K562 (cell line): ENCODE measurements around the gene AUNIP. TPM values are rescaled to one million over a fixed set of nuclear protein-coding genes. Genes with fewer than 3 reads are reported as not detected.
A peak's percentile ranks its signal among the peaks of the same experiment; 100 is the strongest.

Experiments used
- ATAC-seq: fragments of 200-7000 bp; cut with Tn5 transposase; 3 replicates; pipeline ENCODE4 v1.9.1; 2020; ENCODE audit warnings: moderate library complexity
- BruUV-seq: library from RNA; stranded (reverse); fragments of 400-500 nt; replicated peaks from 2 replicates; lab custom pipeline; 2021; lab: Mats Ljungman, UMichigan
- CTCF ChIA-PET: fragments of 300-600 bp; formaldehyde crosslinking; extraction: SDS; loops from one replicate; lab custom pipeline; 2021; ENCODE audit warnings: low intra/inter-chr PET ratio; lab: Yijun Ruan, JAX
- POLR2A ChIA-PET: fragments of 300-600, 350-650 bp; sonication (Branson Sonifier 250); formaldehyde crosslinking; extraction: SDS; loops from one replicate; lab custom pipeline; 2021; ENCODE audit warnings: antibody characterized with exemption, inconsistent platforms; lab: Yijun Ruan, JAX
- DNase-seq, 4 experiments: peaks; one replicate each; pipeline versions ENCODE4 v3.0.0 to v3.0.0-alpha.2; 2011 to 2018; ENCODE audit warnings: low spot score in 3 of 4, mixed read lengths in 3 of 4; ENCODE audit errors: extremely low read depth in 1 of 4
- FAIRE-seq: peaks from 2 replicates; lab custom pipeline; 2011; peaks lifted over from hg19 to GRCh38; lab: Jason Lieb, UNC
- H2AFZ ChIP-seq: 2 replicates; pipeline ENCODE4 v1.6.0; 2011; ENCODE audit warnings: low read depth, low read length, control low read depth, inconsistent platforms
- H3K27ac ChIP-seq: fragments of 200-600 bp; 3 replicates; pipeline ENCODE4 v1.8.0; 2011; ENCODE audit warnings: low read depth, mild to moderate bottlenecking, control low read depth, inconsistent platforms, low read length, moderate library complexity, mixed read lengths; ENCODE audit errors: extremely low read depth
- H3K27me3 ChIP-seq, 2 experiments: fragments of 300-600 bp in 1 of 2; 2 replicates in 1 of 2; 3 replicates in 1 of 2; pipeline versions ENCODE4 v1.6.0 to v1.8.0; 2011; ENCODE audit warnings: inconsistent platforms in 2 of 2, low read length in 2 of 2, mild to moderate bottlenecking in 1 of 2, mixed read lengths in 1 of 2, moderate library complexity in 1 of 2; ENCODE audit not compliant: control insufficient read depth in 2 of 2, insufficient read depth in 2 of 2
- H3K36me3 ChIP-seq: fragments of 300-600 bp; 3 replicates; pipeline ENCODE4 v1.8.0; 2011; ENCODE audit warnings: mild to moderate bottlenecking, low read length, inconsistent platforms; ENCODE audit not compliant: control insufficient read depth, insufficient read depth
- H3K4me1 ChIP-seq, 2 experiments: fragments of 200-600 bp in 1 of 2; replicated peaks in 1 of 2; 2 replicates in 1 of 2; 3 replicates in 1 of 2; pipeline versions ENCODE4 v1.5.1 to v1.8.0; 2011; ENCODE audit warnings: inconsistent platforms in 2 of 2, low read length in 2 of 2, mild to moderate bottlenecking in 1 of 2, mixed read lengths in 1 of 2, moderate library complexity in 1 of 2; ENCODE audit not compliant: control insufficient read depth in 2 of 2, insufficient read depth in 2 of 2
- H3K4me2 ChIP-seq: 2 replicates; pipeline ENCODE4 v1.6.1; 2011; ENCODE audit warnings: low read length, control low read depth, inconsistent platforms, mixed read lengths; ENCODE audit not compliant: insufficient read depth
- H3K4me3 ChIP-seq: fragments of 200-600 bp; sonication (generic), shearing (Covaris generic); 2 replicates; pipeline ENCODE4 v1.5.1; 2016; ENCODE audit warnings: control low read depth, inconsistent platforms
- H3K79me2 ChIP-seq: fragments of 200-600 bp; 3 replicates; pipeline ENCODE4 v1.8.0; 2011; ENCODE audit warnings: low read length, inconsistent platforms; ENCODE audit not compliant: control insufficient read depth, insufficient read depth
- H3K9ac ChIP-seq, 2 experiments: 2 replicates each; pipeline versions ENCODE4 v1.6.0 to v1.6.1; 2011; ENCODE audit warnings: low read depth in 2 of 2, low read length in 2 of 2, control low read depth in 1 of 2, inconsistent platforms in 1 of 2, mild to moderate bottlenecking in 1 of 2, mixed read lengths in 1 of 2; ENCODE audit not compliant: insufficient read depth in 1 of 2
- H3K9me1 ChIP-seq: one replicate; pipeline ENCODE4 v1.6.0; 2011; ENCODE audit warnings: inconsistent platforms, mild to moderate bottlenecking, low read length, moderate library complexity; ENCODE audit not compliant: control insufficient read depth, insufficient read depth
- H3K9me3 ChIP-seq: replicated peaks from 2 replicates; pipeline ENCODE4 v1.5.1; 2011; ENCODE audit warnings: low read depth, low read length, inconsistent platforms; ENCODE audit not compliant: control insufficient read depth, insufficient read depth
- H4K20me1 ChIP-seq: replicated peaks from 2 replicates; pipeline ENCODE4 v1.6.1; 2011; ENCODE audit warnings: low read length, inconsistent platforms, mixed read lengths; ENCODE audit not compliant: control insufficient read depth, insufficient read depth
- ARID2 ChIP-seq: fragments of 450-650 bp; IDR thresholded peaks from 2 replicates; pipeline ENCODE4 v1.6.1; 2017; ENCODE audit warnings: antibody characterized with exemption, mild to moderate bottlenecking
- CCAR2 ChIP-seq: fragments of 200-400 bp; formaldehyde crosslinking; IDR thresholded peaks from 2 replicates; pipeline ENCODE4 v1.6.1; 2017; ENCODE audit warnings: mild to moderate bottlenecking, low read depth, low read length
- IFI16 ChIP-seq: fragments of 250-450 bp; sonication (Bioruptor Pico); IDR thresholded peaks from 2 replicates; pipeline ENCODE4 v2.1.2; 2022; ENCODE audit warnings: mild to moderate bottlenecking, inconsistent platforms
- LEF1 ChIP-seq: fragments of 450-650 bp; IDR thresholded peaks from 2 replicates; pipeline ENCODE4 v1.6.1; 2016; ENCODE audit warnings: mild to moderate bottlenecking
- NFE2L1 ChIP-seq: fragments of 450-650 bp; IDR thresholded peaks from 2 replicates; pipeline ENCODE4 v1.6.1; 2016; ENCODE audit warnings: missing genetic modification characterization, low read depth, mild to moderate bottlenecking, missing compliant biosample characterization, moderate library complexity, borderline replicate concordance
- NR4A1 ChIP-seq, 2 experiments: fragments of 250-450 bp in 1 of 2; fragments of 450-650 bp in 1 of 2; sonication (Bioruptor Pico) in 1 of 2; IDR thresholded peaks; 2 replicates each; pipeline versions ENCODE4 v1.4.0 to v1.6.1; 2016 to 2020; ENCODE audit warnings: mild to moderate bottlenecking in 2 of 2, missing compliant biosample characterization in 1 of 2, missing genetic modification characterization in 1 of 2, moderate library complexity in 1 of 2
- RBM34 ChIP-seq: fragments of 200-400 bp; formaldehyde crosslinking; IDR thresholded peaks from 2 replicates; pipeline ENCODE4 v1.6.1; 2018; ENCODE audit warnings: low read length, borderline replicate concordance; ENCODE audit not compliant: insufficient read depth
- SMC3 ChIP-seq: conservative IDR thresholded peaks from 2 replicates; pipeline ENCODE4 v1.6.1; 2011; ENCODE audit warnings: low read depth, low read length, improper control_type of control experiment; ENCODE audit not compliant: insufficient read depth
- SUPT5H ChIP-seq: fragments of 450-650 bp; IDR thresholded peaks from 2 replicates; pipeline ENCODE4 v1.6.1; 2016
- ZNF354B ChIP-seq: fragments of 250-450 bp; sonication (Bioruptor Pico); IDR thresholded peaks from 2 replicates; pipeline ENCODE4 v1.4.0; 2020
- ZNF445 ChIP-seq: fragments of 250-450 bp; sonication (Bioruptor Pico); IDR thresholded peaks from 2 replicates; pipeline ENCODE4 v1.4.0; 2020; ENCODE audit warnings: low read depth, mild to moderate bottlenecking, moderate library complexity
- WGBS: fragments of 100-300 bp; shearing (Covaris generic); methylation state at CpG from one replicate; pipeline ENCODE4 v1.1.6; 2016; ENCODE audit warnings: low coverage, mixed read lengths; ENCODE audit not compliant: insufficient coverage; ENCODE audit errors: missing lambda C conversion rate; 5-methylcytosine and 5-hydroxymethylcytosine counted together
- in situ Hi-C: fragments of 300-500 bp; cut with MboI; formaldehyde crosslinking; loops from 4 replicates; pipeline ENCODE4 v1.15.0; 2018; ENCODE audit warnings: inconsistent platforms, mixed read lengths
- intact Hi-C: fragments of 100-400 bp; cut with micrococcal nuclease; formaldehyde crosslinking; loops from 2 replicates; pipeline ENCODE4 v1.14.2; 2022
- polyA plus RNA-seq, 8 experiments: library from polyadenylated mRNA; depleted of rRNA in 4 of 8; stranded (reverse) in 5 of 8; unstranded in 3 of 8; fragments of >200 nt; fragmentation: Nextera tagmentation in 2 of 8; fragmentation: Illumina TruSeq in 1 of 8; extraction: Ambion mirVana in 2 of 8; extraction: Trizol in 1 of 8; gene quantifications; 2 replicates each; pipeline versions ENCODE4 v1.2.1 to v1.2.3, GENCODE V29; 2011 to 2014; ENCODE audit warnings: inconsistent platforms in 1 of 8, missing spikeins in 1 of 8
- total RNA-seq, 7 experiments: library from RNA; depleted of rRNA in 6 of 7; stranded (reverse); fragments of >200 nt in 6 of 7; fragmentation: Illumina TruSeq in 2 of 7; extraction: Trizol in 2 of 7; gene quantifications; 2 replicates each; pipeline versions ENCODE4 v1.2.1 to v1.2.3, GENCODE V29; 2011 to 2021; ENCODE audit warnings: low replicate concordance in 1 of 7
- TF ChIP-seq, protein P1 (sequence below): sonication (generic); formaldehyde crosslinking; IDR thresholded peaks from 2 replicates; pipeline ENCODE4 v1.8.1; 2023; ENCODE audit warnings: missing genetic modification reagents, mild to moderate bottlenecking, borderline replicate concordance

AUNIP gene
- total and polyA plus RNA-seq, 9 of the 15 experiments (the other 6 are each of a cell fraction or from before 2014, with no cell fraction given), result 12.1 to 53.8 (median 47.1) TPM

DNA sequence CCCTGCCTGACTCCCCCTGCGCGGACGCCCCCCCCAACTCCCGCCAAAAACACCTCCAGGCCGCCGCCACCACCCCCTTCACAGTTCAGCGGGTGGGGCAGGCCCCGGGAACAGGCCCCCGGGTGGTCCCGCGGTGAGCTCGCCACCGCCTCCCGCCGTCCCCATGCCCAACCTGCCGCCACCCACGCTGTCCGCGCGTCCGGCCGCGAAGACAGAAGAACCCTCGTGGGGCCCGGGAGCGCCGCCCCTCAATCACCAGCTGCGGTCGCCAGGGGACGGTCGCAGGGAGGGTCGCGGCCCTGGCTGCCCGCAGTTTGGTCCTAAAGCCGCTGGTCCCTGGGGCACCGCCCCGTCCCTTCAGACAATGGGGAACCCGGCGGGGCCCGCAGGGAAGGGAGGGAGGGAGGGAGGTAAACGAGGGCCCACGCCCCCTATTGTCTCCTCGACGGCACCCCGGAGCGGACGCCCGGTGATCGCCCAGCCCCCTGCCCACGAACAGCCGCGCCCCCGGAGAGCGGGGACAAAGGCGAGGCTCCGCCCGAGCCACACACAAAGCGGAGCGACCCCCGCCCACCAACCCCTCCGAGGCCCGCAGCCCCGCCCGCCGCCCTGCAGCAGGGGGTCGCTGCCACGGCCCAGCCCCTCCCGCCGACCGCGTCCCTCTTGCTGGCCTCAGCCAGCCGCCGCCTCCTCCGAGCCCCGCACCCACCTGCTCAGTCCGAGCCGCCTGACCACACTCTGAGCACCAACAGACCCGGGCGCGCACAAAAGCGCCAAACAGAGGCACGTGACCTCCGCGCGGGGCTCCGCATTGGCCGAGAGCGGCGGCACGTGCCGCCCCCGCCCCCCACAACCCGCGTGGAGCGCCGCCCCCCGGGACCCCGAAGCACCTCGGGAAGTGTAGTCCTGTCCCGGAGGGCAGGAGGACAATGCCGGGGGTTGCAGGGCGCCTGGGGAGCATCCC, 46.7 kb upstream of the AUNIP start, which contains the start of gene STMN1 (continued):
- TF ChIP-seq ZNF445 (CRISPR knock-in tag) (no peak), RBM34 (peak; percentile 90; the same call in 1 of the 2 replicates), NFE2L1 (tag) (no peak), ARID2 (no peak), ZNF354B (CRISPR knock-in tag) (no peak)

DNA sequence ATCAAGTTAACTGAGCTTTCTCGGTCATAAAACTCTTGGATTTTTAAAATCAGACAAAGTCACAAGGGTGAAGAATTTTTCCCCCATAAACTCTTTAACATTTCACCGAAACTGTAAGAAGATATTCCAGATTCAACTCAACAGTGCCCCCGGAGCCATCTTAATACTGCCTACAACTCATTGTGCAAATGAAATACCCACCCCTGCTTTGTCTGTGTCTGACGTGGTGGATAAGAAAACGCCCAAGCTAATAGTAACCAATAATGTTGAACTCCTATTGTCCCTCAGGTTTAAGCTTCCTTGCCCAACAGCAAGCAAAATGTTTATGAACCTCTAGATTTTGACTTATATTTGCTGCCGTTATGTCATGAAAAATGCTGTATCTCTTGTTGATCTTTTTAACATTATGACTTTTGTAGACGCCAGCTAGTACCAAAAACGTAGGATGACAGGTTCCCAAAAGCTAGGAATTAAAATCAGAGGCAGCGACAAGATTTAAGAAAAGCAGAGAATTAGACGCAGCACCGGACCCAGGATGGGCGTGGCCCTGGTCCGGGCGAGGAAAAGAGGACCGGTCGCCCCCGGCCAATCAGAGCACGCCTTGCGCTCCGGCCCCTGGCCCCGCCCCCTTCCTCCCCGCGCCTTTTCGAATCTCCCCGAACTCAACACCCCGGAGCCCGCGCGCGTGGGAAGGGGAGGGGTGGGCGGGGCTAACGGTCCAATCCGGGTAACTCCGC, 45.9 kb upstream of the AUNIP start:
- TSS peak; percentile 37 for BruUV-seq
- no peaks in the 10 kb centered on the region for H3K9me3 ChIP-seq
- H3K36me3 ChIP-seq, result peaks cover 46% of the 10 kb centered on the region
- no peaks in the 10 kb centered on the region for H3K27me3 ChIP-seq
- peaks cover 9% of the 10 kb centered on the region for H3K9me1 ChIP-seq
- ATAC-seq (peak; percentile 90), FAIRE-seq (peak; percentile 57), DNase-seq (peak; percentile 96 to 99 (median 98))
- peaks cover 25% of the 10 kb centered on the region for H4K20me1 ChIP-seq
- peaks cover 58% of the 10 kb centered on the region for H3K79me2 ChIP-seq
- under 1% methylated on average over 28 of the region's 34 CpGs for WGBS
- H3K27ac ChIP-seq, result peak overlapping the region; percentile 93
- H2AFZ ChIP-seq, result no peak overlapping the region
- CTCF ChIA-PET, result interaction anchor here (1.4 to 2.7 kb wide), 2 partner anchors 10 to 93 kb away, joined by 3 to 19 read pairs; partner anchors contain the start of gene PAFAH2
- POLR2A ChIA-PET, result interaction anchor here (0.6 to 4.6 kb wide), 24 partner anchors 9 to 370 kb away, joined by 3 to 33 read pairs (median 4); partner anchors contain the start of genes MTFR1L and PAFAH2
- H3K9ac ChIP-seq, result peak overlapping the region; percentile 83 to 95
- H3K4me1 ChIP-seq, result peaks cover 13 to 24% of the 10 kb centered on the region in 2 experiments; a peak in 4 of 5 replicates
- H3K4me2 ChIP-seq, result peak overlapping the region; percentile 79
- H3K4me3 ChIP-seq, result peak overlapping the region; percentile 78
- intact Hi-C loops (loop anchor here (1.0 kb wide), 1 partner anchor 93 kb away; the partner anchor contains the start of gene PAFAH2), in situ Hi-C loops (no loop called here)
- peak; percentile 48; the same call in 1 of the 2 replicates for TF ChIP-seq SUPT5H
- TF ChIP-seq SMC3, result no peak
- TF ChIP-seq IFI16, result no peak
- TF ChIP-seq, protein P1, sequence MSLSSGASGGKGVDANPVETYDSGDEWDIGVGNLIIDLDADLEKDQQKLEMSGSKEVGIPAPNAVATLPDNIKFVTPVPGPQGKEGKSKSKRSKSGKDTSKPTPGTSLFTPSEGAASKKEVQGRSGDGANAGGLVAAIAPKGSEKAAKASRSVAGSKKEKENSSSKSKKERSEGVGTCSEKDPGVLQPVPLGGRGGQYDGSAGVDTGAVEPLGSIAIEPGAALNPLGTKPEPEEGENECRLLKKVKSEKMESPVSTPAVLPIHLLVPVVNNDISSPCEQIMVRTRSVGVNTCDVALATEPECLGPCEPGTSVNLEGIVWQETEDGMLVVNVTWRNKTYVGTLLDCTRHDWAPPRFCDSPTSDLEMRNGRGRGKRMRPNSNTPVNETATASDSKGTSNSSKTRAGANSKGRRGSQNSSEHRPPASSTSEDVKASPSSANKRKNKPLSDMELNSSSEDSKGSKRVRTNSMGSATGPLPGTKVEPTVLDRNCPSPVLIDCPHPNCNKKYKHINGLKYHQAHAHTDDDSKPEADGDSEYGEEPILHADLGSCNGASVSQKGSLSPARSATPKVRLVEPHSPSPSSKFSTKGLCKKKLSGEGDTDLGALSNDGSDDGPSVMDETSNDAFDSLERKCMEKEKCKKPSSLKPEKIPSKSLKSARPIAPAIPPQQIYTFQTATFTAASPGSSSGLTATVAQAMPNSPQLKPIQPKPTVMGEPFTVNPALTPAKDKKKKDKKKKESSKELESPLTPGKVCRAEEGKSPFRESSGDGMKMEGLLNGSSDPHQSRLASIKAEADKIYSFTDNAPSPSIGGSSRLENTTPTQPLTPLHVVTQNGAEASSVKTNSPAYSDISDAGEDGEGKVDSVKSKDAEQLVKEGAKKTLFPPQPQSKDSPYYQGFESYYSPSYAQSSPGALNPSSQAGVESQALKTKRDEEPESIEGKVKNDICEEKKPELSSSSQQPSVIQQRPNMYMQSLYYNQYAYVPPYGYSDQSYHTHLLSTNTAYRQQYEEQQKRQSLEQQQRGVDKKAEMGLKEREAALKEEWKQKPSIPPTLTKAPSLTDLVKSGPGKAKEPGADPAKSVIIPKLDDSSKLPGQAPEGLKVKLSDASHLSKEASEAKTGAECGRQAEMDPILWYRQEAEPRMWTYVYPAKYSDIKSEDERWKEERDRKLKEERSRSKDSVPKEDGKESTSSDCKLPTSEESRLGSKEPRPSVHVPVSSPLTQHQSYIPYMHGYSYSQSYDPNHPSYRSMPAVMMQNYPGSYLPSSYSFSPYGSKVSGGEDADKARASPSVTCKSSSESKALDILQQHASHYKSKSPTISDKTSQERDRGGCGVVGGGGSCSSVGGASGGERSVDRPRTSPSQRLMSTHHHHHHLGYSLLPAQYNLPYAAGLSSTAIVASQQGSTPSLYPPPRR, result 0 out of 2 replicates have a peak, but pooled peaks have one; percentile 18
- no peak for TF ChIP-seq NR4A1 (CRISPR knock-in tag; IDR thresholded peaks at IDR 0.05)
- no peak for TF ChIP-seq NR4A1 (tag; IDR thresholded peaks at IDR 0.05)
- 0 out of 2 replicates have a peak, but pooled peaks have one; percentile 17 for TF ChIP-seq LEF1
- no peak for TF ChIP-seq CCAR2
